A673 (cell line): ENCODE measurements around the gene ABHD17C. TPM values are rescaled to one million over a fixed set of nuclear protein-coding genes. Genes with fewer than 3 reads are reported as not detected.

Source experiments
- BruUV-seq: library from RNA; stranded (reverse); fragments of 400-500 nt; replicated peaks from 2 replicates; lab custom pipeline; 2021; lab: Mats Ljungman, UMichigan
- CTCF ChIA-PET: fragments of 300-600 bp; sonication (Branson Sonifier 250); formaldehyde crosslinking; loops from one replicate; lab custom pipeline; 2022; ENCODE audit warnings: antibody characterized with exemption; lab: Charles Lee
- POLR2A ChIA-PET: fragments of 300-600 bp; sonication (Branson Sonifier 250); formaldehyde crosslinking; loops from one replicate; lab custom pipeline; 2022; ENCODE audit warnings: antibody characterized with exemption; ENCODE audit not compliant: low non-redundant PET; lab: Charles Lee
- DNase-seq: peaks from one replicate; pipeline ENCODE4 v3.0.0-alpha.2; 2015; ENCODE audit warnings: low spot score
- H3K27ac ChIP-seq: fragments of 200-600 bp; sonication (generic); 2 replicates; pipeline ENCODE4 v1.5.1; 2016; ENCODE audit warnings: mixed run types, low read depth, mild to moderate bottlenecking, mixed read lengths, antibody characterized with exemption, low read length; ENCODE audit not compliant: poor library complexity, severe bottlenecking
- H3K27me3 ChIP-seq: fragments of 200-600 bp; sonication (generic); replicated peaks from 2 replicates; pipeline ENCODE4 v1.6.1; 2017; ENCODE audit warnings: mixed run types, low read depth, mild to moderate bottlenecking, mixed read lengths, antibody characterized with exemption, low read length; ENCODE audit not compliant: insufficient read depth, poor library complexity
- H3K36me3 ChIP-seq: fragments of 200-600 bp; sonication (generic); 2 replicates; pipeline ENCODE4 v1.6.1; 2016; ENCODE audit warnings: mixed run types, mild to moderate bottlenecking, mixed read lengths, antibody characterized with exemption, low read length; ENCODE audit not compliant: insufficient read depth, poor library complexity, severe bottlenecking
- H3K4me1 ChIP-seq: fragments of 200-600 bp; sonication (generic); 2 replicates; pipeline ENCODE4 v1.6.1; 2017; ENCODE audit warnings: mixed run types, mild to moderate bottlenecking, mixed read lengths, antibody characterized with exemption, low read length; ENCODE audit not compliant: insufficient read depth, poor library complexity, severe bottlenecking
- H3K4me3 ChIP-seq: fragments of 200-600 bp; sonication (generic); 2 replicates; pipeline ENCODE4 v1.5.1; 2016; ENCODE audit warnings: low read depth, mixed run types, mild to moderate bottlenecking, mixed read lengths, low read length; ENCODE audit not compliant: poor library complexity, severe bottlenecking
- H3K9me3 ChIP-seq: fragments of 200-600 bp; sonication (generic); 2 replicates; pipeline ENCODE4 v1.6.1; 2016; ENCODE audit warnings: mixed run types, low read depth, mild to moderate bottlenecking, mixed read lengths, antibody characterized with exemption, low read length; ENCODE audit not compliant: poor library complexity, severe bottlenecking
- CTCF ChIP-seq: fragments of 300-800, 200-600 bp; sonication (generic); conservative IDR thresholded peaks from 2 replicates; pipeline ENCODE4 v1.5.1; 2017; ENCODE audit warnings: low read depth, mild to moderate bottlenecking, antibody characterized with exemption, low read length, moderate library complexity, mixed read lengths
- EZH2 ChIP-seq: fragments of 200-600 bp; sonication (generic); IDR thresholded peaks from 2 replicates; pipeline ENCODE4 v1.6.1; 2017; ENCODE audit warnings: borderline replicate concordance, low read depth, mild to moderate bottlenecking, mixed read lengths, antibody characterized with exemption, low read length; ENCODE audit not compliant: poor library complexity, severe bottlenecking
- intact Hi-C: fragments of 100-400 bp; cut with micrococcal nuclease; formaldehyde crosslinking; loops from one replicate; pipeline ENCODE4 v1.10.0; 2022; ENCODE audit not compliant: unreplicated experiment
- total RNA-seq: library from RNA; stranded (reverse); gene quantifications from 2 replicates; pipeline ENCODE4 v1.2.3, GENCODE V29; 2021

ABHD17C gene
- total RNA-seq, 1 experiment from 2014 or later = 9.9 TPM

- intact Hi-C loops = no loop called here
- H3K9me3 ChIP-seq = peaks cover 6% of the 10 kb centered on the region
- H3K27ac ChIP-seq = no peak overlapping the region
- H3K4me1 ChIP-seq = peaks cover 4% of the 10 kb centered on the region
- TF ChIP-seq EZH2 (no peak), CTCF (no peak)
- CTCF ChIA-PET = no interaction called here
- no peak for DNase-seq
- no peaks in the 10 kb centered on the region for H3K36me3 ChIP-seq
- no TSS peak for BruUV-seq
- H3K4me3 ChIP-seq = no peak overlapping the region
- POLR2A ChIA-PET = no interaction called here
- no peaks in the 10 kb centered on the region for H3K27me3 ChIP-seq
These were observed 49.7 kb downstream of the ABHD17C start for GRCh38 chr15:80744826-80745225.

- ChIA-PET POLR2A (no interaction called here), CTCF (no interaction called here)
- Histone ChIP-seq H3K4me1 (peaks cover 4% of the 10 kb centered on the region), H3K4me3 (no peak overlapping the region), H3K27me3 (no peaks in the 10 kb centered on the region), H3K27ac (no peak overlapping the region), H3K36me3 (no peaks in the 10 kb centered on the region), H3K9me3 (peaks cover 6% of the 10 kb centered on the region)
- DNase-seq = no peak
- TF ChIP-seq CTCF (no peak), EZH2 (no peak)
- no TSS peak for BruUV-seq
- intact Hi-C loops = no loop called here
These were observed 50.8 kb downstream of the ABHD17C start for GRCh38 chr15:80745888-80746287.

- no peaks in the 10 kb centered on the region for H3K27me3 ChIP-seq
- DNase-seq = no peak
- intact Hi-C loops = no loop called here
- H3K9me3 ChIP-seq = peaks cover 6% of the 10 kb centered on the region
- H3K4me3 ChIP-seq = no peak overlapping the region
- CTCF ChIA-PET = no interaction called here
- TF ChIP-seq EZH2 = no peak
- no peak for TF ChIP-seq CTCF
- no peaks in the 10 kb centered on the region for H3K36me3 ChIP-seq
- peaks cover 4% of the 10 kb centered on the region for H3K4me1 ChIP-seq
- H3K27ac ChIP-seq = no peak overlapping the region
- POLR2A ChIA-PET = no interaction called here
- no TSS peak for BruUV-seq
These were observed 52.4 kb downstream of the ABHD17C start for GRCh38 chr15:80747317-80748053.
